Measurements from ENCODE around the gene TMIGD1. TPM values are rescaled to one million over a fixed set of nuclear protein-coding genes. Genes with fewer than 3 reads are reported as not detected.
A peak's percentile ranks its signal among the peaks of the same experiment; 100 is the strongest.

The TMIGD1 gene
- total and polyA plus RNA-seq, 2 experiments from 2014 or later: not detected

GRCh38 chr17:30368912-30369720 lies 35.3 kb upstream of the TMIGD1 start:
- Mint-ChIP-seq H3K4me3 (no peak overlapping the region), H3K36me3 (ENCODE audit: low read depth) (no peaks in the 10 kb centered on the region), H3K4me1 (peaks cover 8% of the 10 kb centered on the region; the same call in 2 of the 3 replicates), H3K27me3 (ENCODE audit: insufficient read depth, low read depth, poor library complexity) (peaks cover 4% of the 10 kb centered on the region), H3K27ac (no peak overlapping the region), H3K9me3 (no peaks in the 10 kb centered on the region)
- TF ChIP-seq JUNB (IDR thresholded peaks at IDR 0.05; ENCODE audit: unreplicated experiment): no peak
- no peak for TF ChIP-seq ETS1 (IDR thresholded peaks at IDR 0.05)
- TF ChIP-seq, protein P1, sequence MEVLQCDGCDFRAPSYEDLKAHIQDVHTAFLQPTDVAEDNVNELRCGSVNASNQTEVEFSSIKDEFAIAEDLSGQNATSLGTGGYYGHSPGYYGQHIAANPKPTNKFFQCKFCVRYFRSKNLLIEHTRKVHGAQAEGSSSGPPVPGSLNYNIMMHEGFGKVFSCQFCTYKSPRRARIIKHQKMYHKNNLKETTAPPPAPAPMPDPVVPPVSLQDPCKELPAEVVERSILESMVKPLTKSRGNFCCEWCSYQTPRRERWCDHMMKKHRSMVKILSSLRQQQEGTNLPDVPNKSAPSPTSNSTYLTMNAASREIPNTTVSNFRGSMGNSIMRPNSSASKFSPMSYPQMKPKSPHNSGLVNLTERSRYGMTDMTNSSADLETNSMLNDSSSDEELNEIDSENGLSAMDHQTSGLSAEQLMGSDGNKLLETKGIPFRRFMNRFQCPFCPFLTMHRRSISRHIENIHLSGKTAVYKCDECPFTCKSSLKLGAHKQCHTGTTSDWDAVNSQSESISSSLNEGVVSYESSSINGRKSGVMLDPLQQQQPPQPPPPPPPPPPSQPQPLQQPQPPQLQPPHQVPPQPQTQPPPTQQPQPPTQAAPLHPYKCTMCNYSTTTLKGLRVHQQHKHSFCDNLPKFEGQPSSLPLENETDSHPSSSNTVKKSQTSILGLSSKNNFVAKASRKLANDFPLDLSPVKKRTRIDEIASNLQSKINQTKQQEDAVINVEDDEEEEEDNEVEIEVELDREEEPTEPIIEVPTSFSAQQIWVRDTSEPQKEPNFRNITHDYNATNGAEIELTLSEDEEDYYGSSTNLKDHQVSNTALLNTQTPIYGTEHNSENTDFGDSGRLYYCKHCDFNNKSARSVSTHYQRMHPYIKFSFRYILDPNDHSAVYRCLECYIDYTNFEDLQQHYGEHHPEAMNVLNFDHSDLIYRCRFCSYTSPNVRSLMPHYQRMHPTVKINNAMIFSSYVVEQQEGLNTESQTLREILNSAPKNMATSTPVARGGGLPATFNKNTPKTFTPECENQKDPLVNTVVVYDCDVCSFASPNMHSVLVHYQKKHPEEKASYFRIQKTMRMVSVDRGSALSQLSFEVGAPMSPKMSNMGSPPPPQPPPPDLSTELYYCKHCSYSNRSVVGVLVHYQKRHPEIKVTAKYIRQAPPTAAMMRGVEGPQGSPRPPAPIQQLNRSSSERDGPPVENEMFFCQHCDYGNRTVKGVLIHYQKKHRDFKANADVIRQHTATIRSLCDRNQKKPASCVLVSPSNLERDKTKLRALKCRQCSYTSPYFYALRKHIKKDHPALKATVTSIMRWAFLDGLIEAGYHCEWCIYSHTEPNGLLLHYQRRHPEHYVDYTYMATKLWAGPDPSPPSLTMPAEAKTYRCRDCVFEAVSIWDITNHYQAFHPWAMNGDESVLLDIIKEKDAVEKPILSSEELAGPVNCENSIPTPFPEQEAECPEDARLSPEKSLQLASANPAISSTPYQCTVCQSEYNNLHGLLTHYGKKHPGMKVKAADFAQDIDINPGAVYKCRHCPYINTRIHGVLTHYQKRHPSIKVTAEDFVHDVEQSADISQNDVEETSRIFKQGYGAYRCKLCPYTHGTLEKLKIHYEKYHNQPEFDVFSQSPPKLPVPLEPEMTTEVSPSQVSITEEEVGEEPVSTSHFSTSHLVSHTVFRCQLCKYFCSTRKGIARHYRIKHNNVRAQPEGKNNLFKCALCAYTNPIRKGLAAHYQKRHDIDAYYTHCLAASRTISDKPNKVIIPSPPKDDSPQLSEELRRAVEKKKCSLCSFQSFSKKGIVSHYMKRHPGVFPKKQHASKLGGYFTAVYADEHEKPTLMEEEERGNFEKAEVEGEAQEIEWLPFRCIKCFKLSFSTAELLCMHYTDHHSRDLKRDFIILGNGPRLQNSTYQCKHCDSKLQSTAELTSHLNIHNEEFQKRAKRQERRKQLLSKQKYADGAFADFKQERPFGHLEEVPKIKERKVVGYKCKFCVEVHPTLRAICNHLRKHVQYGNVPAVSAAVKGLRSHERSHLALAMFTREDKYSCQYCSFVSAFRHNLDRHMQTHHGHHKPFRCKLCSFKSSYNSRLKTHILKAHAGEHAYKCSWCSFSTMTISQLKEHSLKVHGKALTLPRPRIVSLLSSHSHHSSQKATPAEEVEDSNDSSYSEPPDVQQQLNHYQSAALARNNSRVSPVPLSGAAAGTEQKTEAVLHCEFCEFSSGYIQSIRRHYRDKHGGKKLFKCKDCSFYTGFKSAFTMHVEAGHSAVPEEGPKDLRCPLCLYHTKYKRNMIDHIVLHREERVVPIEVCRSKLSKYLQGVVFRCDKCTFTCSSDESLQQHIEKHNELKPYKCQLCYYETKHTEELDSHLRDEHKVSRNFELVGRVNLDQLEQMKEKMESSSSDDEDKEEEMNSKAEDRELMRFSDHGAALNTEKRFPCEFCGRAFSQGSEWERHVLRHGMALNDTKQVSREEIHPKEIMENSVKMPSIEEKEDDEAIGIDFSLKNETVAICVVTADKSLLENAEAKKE (CRISPR knock-in tag; IDR thresholded peaks at IDR 0.05): no peak
- TF ChIP-seq EZH2 (IDR thresholded peaks at IDR 0.05; ENCODE audit: low read depth, unreplicated experiment): no peak
- no peaks in the 10 kb centered on the region for H3F3A ChIP-seq (replicated peaks; ENCODE audit: low read depth)
- no peaks in the 10 kb centered on the region for H3K27me3 ChIP-seq (ENCODE audit: insufficient read depth)
- H3K36me3 ChIP-seq (ENCODE audit: insufficient read depth): no peaks in the 10 kb centered on the region
- H2AFZ ChIP-seq: peak overlapping the region; percentile 87
- H3K9me2 ChIP-seq (ENCODE audit: insufficient read depth): no peaks in the 10 kb centered on the region
- H3K79me2 ChIP-seq (replicated peaks; ENCODE audit: insufficient read depth): no peaks in the 10 kb centered on the region
- DNase-seq (ENCODE audit: low spot score): no peak
- ATAC-seq: no peak
- no peak overlapping the region for H3K4me2 ChIP-seq
- no peaks in the 10 kb centered on the region for H4K20me1 ChIP-seq (replicated peaks; ENCODE audit: insufficient read depth)
- no peak overlapping the region for H3K4me3 ChIP-seq
- no peaks in the 10 kb centered on the region for H3K4me1 ChIP-seq (ENCODE audit: insufficient read depth)
- H3K27ac ChIP-seq (ENCODE audit: low read depth): no peak overlapping the region

All from GM23338 (cell line).